Stimulated activated CD8-positive, alpha-beta memory T cell treated with anti-CD3 and anti-CD28 coated beads, Interleukin-12 subunit alpha, Interleukin-12 subunit beta, amount 100 ng/mL, for 24 hours (primary cell): ENCODE measurements around the gene NATD1.
"Not testable (repeated sequence)": the region's sequence is repeated elsewhere in the genome, so short reads cannot be mapped to it uniquely, and the experiment has no call there.

Experiments
- DNase-seq: peaks from one replicate; pipeline ENCODE4 v3.0.0-alpha.2; 2020; ENCODE audit errors: extremely low read depth

NATD1 gene

GRCh38 chr17:21192414-21192813 lies 60.8 kb downstream of the NATD1 start:
- not testable (repeated sequence) for DNase-seq

- DNase-seq, result no peak
Observed at GRCh38 chr17:21191698-21192097, 61.5 kb downstream of the NATD1 start.

GRCh38 chr17:21190078-21190477 lies 63.1 kb downstream of the NATD1 start:
- no peak for DNase-seq

- no peak for DNase-seq
Observed at GRCh38 chr17:21189361-21189760, 63.8 kb downstream of the NATD1 start.
